ENCODE results near the gene TUBGCP6. TPM values are rescaled to one million over a fixed set of nuclear protein-coding genes. Genes with fewer than 3 reads are reported as not detected.

The TUBGCP6 gene
- total RNA-seq, 2 experiments from 2014 or later = 41.4 to 43.8 TPM

- intact Hi-C loops (cut with micrococcal nuclease) = no loop called here
- Mint-ChIP-seq H3K4me1 (ENCODE audit: low read depth) (peaks cover 15% of the 10 kb centered on the region), H3K9me3 (no peaks in the 10 kb centered on the region), H3K36me3 (peaks cover 3% of the 10 kb centered on the region), H3K27me3 (peaks cover 5% of the 10 kb centered on the region), H3K4me3 (no peak overlapping the region), H3K27ac (no peak overlapping the region)
- ChIA-PET CTCF (interaction anchor here (1.4 kb wide), 1 partner anchor 10 kb away, joined by 4 read pairs; no protein-coding TSS in a partner anchor), POLR2A (no interaction called here)
- no peak for DNase-seq
Observed at GRCh38 chr22:50183141-50183971, 61.5 kb downstream of the TUBGCP6 start.

GRCh38 chr22:50182176-50183081 lies 62.4 kb downstream of the TUBGCP6 start:
- H3K27me3 Mint-ChIP-seq = peaks cover 6% of the 10 kb centered on the region
- no peak overlapping the region for H3K27ac Mint-ChIP-seq
- H3K9me3 Mint-ChIP-seq = no peaks in the 10 kb centered on the region
- ChIA-PET CTCF (interaction anchor here (0.8 kb wide), 1 partner anchor 24 kb away, joined by 4 read pairs; no protein-coding TSS in a partner anchor), POLR2A (no interaction called here)
- no peak overlapping the region for H3K4me3 Mint-ChIP-seq
- intact Hi-C loops (cut with micrococcal nuclease) = no loop called here
- H3K4me1 Mint-ChIP-seq (ENCODE audit: low read depth) = peaks cover 12% of the 10 kb centered on the region
- DNase-seq = no peak
- peaks cover 3% of the 10 kb centered on the region for H3K36me3 Mint-ChIP-seq

- DNase-seq = no peak
- Mint-ChIP-seq H3K9me3 (no peaks in the 10 kb centered on the region), H3K27ac (no peak overlapping the region), H3K4me1 (ENCODE audit: low read depth) (peaks cover 8% of the 10 kb centered on the region), H3K4me3 (no peak overlapping the region), H3K27me3 (peaks cover 9% of the 10 kb centered on the region), H3K36me3 (no peaks in the 10 kb centered on the region)
- ChIA-PET POLR2A (no interaction called here), CTCF (interaction anchor here (0.6 kb wide), 1 partner anchor 26 kb away, joined by 3 read pairs; no protein-coding TSS in a partner anchor)
- intact Hi-C loops (cut with micrococcal nuclease) = no loop called here
Observed at GRCh38 chr22:50180727-50181521, 63.9 kb downstream of the TUBGCP6 start.

GRCh38 chr22:50179937-50180726 lies 64.7 kb downstream of the TUBGCP6 start:
- H3K4me1 Mint-ChIP-seq (ENCODE audit: low read depth) = peaks cover 5% of the 10 kb centered on the region
- peaks cover 9% of the 10 kb centered on the region for H3K27me3 Mint-ChIP-seq
- POLR2A ChIA-PET = no interaction called here
- H3K27ac Mint-ChIP-seq = no peak overlapping the region
- DNase-seq = no peak
- CTCF ChIA-PET = no interaction called here
- H3K4me3 Mint-ChIP-seq = no peak overlapping the region
- H3K36me3 Mint-ChIP-seq = no peaks in the 10 kb centered on the region
- no peaks in the 10 kb centered on the region for H3K9me3 Mint-ChIP-seq
- intact Hi-C loops (cut with micrococcal nuclease) = no loop called here

- H3K27ac Mint-ChIP-seq = no peak overlapping the region
- peaks cover 9% of the 10 kb centered on the region for H3K27me3 Mint-ChIP-seq
- H3K36me3 Mint-ChIP-seq = no peaks in the 10 kb centered on the region
- no peak overlapping the region for H3K4me3 Mint-ChIP-seq
- peak; percentile 8 for DNase-seq
- peaks cover 2% of the 10 kb centered on the region for H3K4me1 Mint-ChIP-seq (ENCODE audit: low read depth)
- intact Hi-C loops (cut with micrococcal nuclease) = no loop called here
- ChIA-PET POLR2A (no interaction called here), CTCF (no interaction called here)
- H3K9me3 Mint-ChIP-seq = no peaks in the 10 kb centered on the region
Observed at GRCh38 chr22:50178871-50179869, 65.7 kb downstream of the TUBGCP6 start.

- Mint-ChIP-seq H3K9me3 (no peaks in the 10 kb centered on the region), H3K4me3 (no peak overlapping the region)
Observed at GRCh38 chr22:50178471-50178864, 66.4 kb downstream of the TUBGCP6 start.

GRCh38 chr22:50177537-50178470 lies 67.0 kb downstream of the TUBGCP6 start:
- no peak overlapping the region for H3K27ac Mint-ChIP-seq
- ChIA-PET POLR2A (no interaction called here), CTCF (no interaction called here)
- H3K4me3 Mint-ChIP-seq = no peak overlapping the region
- H3K36me3 Mint-ChIP-seq = no peaks in the 10 kb centered on the region
- intact Hi-C loops (cut with micrococcal nuclease) = no loop called here
- peaks cover 2% of the 10 kb centered on the region for H3K4me1 Mint-ChIP-seq (ENCODE audit: low read depth)
- no peak for DNase-seq
- no peaks in the 10 kb centered on the region for H3K9me3 Mint-ChIP-seq
- H3K27me3 Mint-ChIP-seq = peaks cover 9% of the 10 kb centered on the region

More at GRCh38 chr22:50178471-50178864, 66.4 kb downstream of the TUBGCP6 start:
- H3K36me3 Mint-ChIP-seq = no peaks in the 10 kb centered on the region
- H3K27me3 Mint-ChIP-seq = peaks cover 9% of the 10 kb centered on the region
- H3K27ac Mint-ChIP-seq = no peak overlapping the region
- POLR2A ChIA-PET = no interaction called here
- peaks cover 2% of the 10 kb centered on the region for H3K4me1 Mint-ChIP-seq (ENCODE audit: low read depth)
- DNase-seq = no peak
- CTCF ChIA-PET = no interaction called here
- intact Hi-C loops (cut with micrococcal nuclease) = no loop called here

GRCh38 chr22:50176850-50177536 lies 67.8 kb downstream of the TUBGCP6 start:
- CTCF ChIA-PET = no interaction called here
- intact Hi-C loops (cut with micrococcal nuclease) = no loop called here
- Mint-ChIP-seq H3K36me3 (no peaks in the 10 kb centered on the region), H3K9me3 (no peaks in the 10 kb centered on the region), H3K27ac (no peak overlapping the region), H3K4me1 (ENCODE audit: low read depth) (peaks cover 2% of the 10 kb centered on the region), H3K27me3 (peaks cover 9% of the 10 kb centered on the region), H3K4me3 (no peak overlapping the region)
- no peak for DNase-seq
- POLR2A ChIA-PET = no interaction called here

GRCh38 chr22:50175921-50176849 lies 68.6 kb downstream of the TUBGCP6 start:
- Mint-ChIP-seq H3K27me3 (peaks cover 13% of the 10 kb centered on the region), H3K4me3 (no peak overlapping the region), H3K4me1 (ENCODE audit: low read depth) (peaks cover 2% of the 10 kb centered on the region), H3K27ac (no peak overlapping the region), H3K36me3 (no peaks in the 10 kb centered on the region), H3K9me3 (no peaks in the 10 kb centered on the region)
- POLR2A ChIA-PET = no interaction called here
- CTCF ChIA-PET = no interaction called here
- intact Hi-C loops (cut with micrococcal nuclease) = no loop called here
- DNase-seq = no peak

Data from activated CD4-positive, alpha-beta memory T cell treated with anti-CD3 and anti-CD28 coated beads for 36 hours (primary cell).